Measurements from ENCODE around the gene EHD3.

EHD3 gene

GRCh38 chr2:31253356-31254131 lies 19.6 kb downstream of the EHD3 start:
- ATAC-seq, result no peak
- Mint-ChIP-seq H3K4me1 (no peaks in the 10 kb centered on the region), H3K36me3 (peaks cover 5% of the 10 kb centered on the region), H3K9me3 (no peaks in the 10 kb centered on the region), H3K4me3 (no peak overlapping the region), H3K27ac (peak overlapping the region; percentile 46)
- DNase-seq (ENCODE audit: low spot score in 2 of 2), result no peak

- Mint-ChIP-seq H3K9me3 (no peaks in the 10 kb centered on the region), H3K4me1 (no peaks in the 10 kb centered on the region), H3K27ac (no peak overlapping the region), H3K36me3 (peaks cover 5% of the 10 kb centered on the region), H3K4me3 (no peak overlapping the region)
- ATAC-seq (no peak), DNase-seq (ENCODE audit: low spot score in 2 of 2) (no peak)
Observed at GRCh38 chr2:31254237-31255203, 20.6 kb downstream of the EHD3 start.

- Mint-ChIP-seq H3K9me3 (no peaks in the 10 kb centered on the region), H3K4me1 (no peaks in the 10 kb centered on the region), H3K4me3 (no peak overlapping the region), H3K27ac (no peak overlapping the region), H3K36me3 (peaks cover 5% of the 10 kb centered on the region)
- ATAC-seq (no peak), DNase-seq (ENCODE audit: low spot score in 2 of 2) (no peak)
Observed at GRCh38 chr2:31255911-31256571, 22.1 kb downstream of the EHD3 start.

GRCh38 chr2:31256611-31257382 lies 22.8 kb downstream of the EHD3 start:
- no peak overlapping the region for H3K4me3 Mint-ChIP-seq
- no peaks in the 10 kb centered on the region for H3K9me3 Mint-ChIP-seq
- H3K36me3 Mint-ChIP-seq, result peaks cover 5% of the 10 kb centered on the region
- H3K4me1 Mint-ChIP-seq, result no peaks in the 10 kb centered on the region
- DNase-seq (ENCODE audit: low spot score in 2 of 2) (no peak), ATAC-seq (no peak)
- H3K27ac Mint-ChIP-seq, result peak overlapping the region; percentile 50

GRCh38 chr2:31258351-31258750 lies 24.4 kb downstream of the EHD3 start:
- H3K4me1 Mint-ChIP-seq, result no peaks in the 10 kb centered on the region
- no peak for DNase-seq (ENCODE audit: low spot score in 2 of 2)
- H3K9me3 Mint-ChIP-seq, result no peaks in the 10 kb centered on the region
- H3K4me3 Mint-ChIP-seq, result no peak overlapping the region
- peak; percentile 46 for ATAC-seq
- no peaks in the 10 kb centered on the region for H3K36me3 Mint-ChIP-seq
- no peak overlapping the region for H3K27ac Mint-ChIP-seq

- no peak overlapping the region for H3K27ac Mint-ChIP-seq
- no peaks in the 10 kb centered on the region for H3K4me1 Mint-ChIP-seq
- no peak overlapping the region for H3K4me3 Mint-ChIP-seq
- no peaks in the 10 kb centered on the region for H3K9me3 Mint-ChIP-seq
- H3K36me3 Mint-ChIP-seq, result no peaks in the 10 kb centered on the region
- ATAC-seq (no peak), DNase-seq (ENCODE audit: low spot score in 2 of 2) (no peak)
Observed at GRCh38 chr2:31259075-31259474, 25.1 kb downstream of the EHD3 start.

GRCh38 chr2:31260870-31261269 lies 26.9 kb downstream of the EHD3 start:
- ATAC-seq (no peak), DNase-seq (ENCODE audit: low spot score in 2 of 2) (no peak)
- Mint-ChIP-seq H3K4me1 (no peaks in the 10 kb centered on the region), H3K4me3 (no peak overlapping the region), H3K9me3 (no peaks in the 10 kb centered on the region), H3K27ac (no peak overlapping the region), H3K36me3 (no peaks in the 10 kb centered on the region)

GRCh38 chr2:31263636-31264190 lies 29.8 kb downstream of the EHD3 start:
- ATAC-seq (no peak), DNase-seq (ENCODE audit: low spot score in 2 of 2) (no peak)
- Mint-ChIP-seq H3K36me3 (no peaks in the 10 kb centered on the region), H3K4me3 (no peak overlapping the region), H3K4me1 (no peaks in the 10 kb centered on the region), H3K9me3 (no peaks in the 10 kb centered on the region), H3K27ac (no peak overlapping the region)

- no peak for DNase-seq (ENCODE audit: low spot score in 2 of 2)
- no peak overlapping the region for H3K27ac Mint-ChIP-seq
- no peak overlapping the region for H3K4me3 Mint-ChIP-seq
- no peaks in the 10 kb centered on the region for H3K4me1 Mint-ChIP-seq
- H3K9me3 Mint-ChIP-seq, result no peaks in the 10 kb centered on the region
- no peaks in the 10 kb centered on the region for H3K36me3 Mint-ChIP-seq
- no peak for ATAC-seq
Observed at GRCh38 chr2:31265234-31265633, 31.3 kb downstream of the EHD3 start.

- DNase-seq (ENCODE audit: low spot score in 2 of 2) (no peak), ATAC-seq (no peak)
- H3K4me1 Mint-ChIP-seq, result no peaks in the 10 kb centered on the region
- H3K36me3 Mint-ChIP-seq, result no peaks in the 10 kb centered on the region
- H3K27ac Mint-ChIP-seq, result no peak overlapping the region
- H3K9me3 Mint-ChIP-seq, result no peaks in the 10 kb centered on the region
- H3K4me3 Mint-ChIP-seq, result no peak overlapping the region
Observed at GRCh38 chr2:31266804-31267203, 32.9 kb downstream of the EHD3 start.

- ATAC-seq (no peak), DNase-seq (ENCODE audit: low spot score in 2 of 2) (no peak)
- H3K9me3 Mint-ChIP-seq, result no peaks in the 10 kb centered on the region
- no peaks in the 10 kb centered on the region for H3K4me1 Mint-ChIP-seq
- no peaks in the 10 kb centered on the region for H3K36me3 Mint-ChIP-seq
- H3K27ac Mint-ChIP-seq, result no peak overlapping the region
- H3K4me3 Mint-ChIP-seq, result no peak overlapping the region
Observed at GRCh38 chr2:31267437-31268120, 33.6 kb downstream of the EHD3 start.

GRCh38 chr2:31268344-31268743 lies 34.4 kb downstream of the EHD3 start:
- no peak overlapping the region for H3K4me3 Mint-ChIP-seq
- no peaks in the 10 kb centered on the region for H3K36me3 Mint-ChIP-seq
- H3K9me3 Mint-ChIP-seq, result no peaks in the 10 kb centered on the region
- no peaks in the 10 kb centered on the region for H3K4me1 Mint-ChIP-seq
- no peak for ATAC-seq
- H3K27ac Mint-ChIP-seq, result no peak overlapping the region
- DNase-seq (ENCODE audit: low spot score in 2 of 2), result no peak

- DNase-seq (ENCODE audit: low spot score in 2 of 2) (no peak), ATAC-seq (no peak)
- Mint-ChIP-seq H3K4me1 (no peaks in the 10 kb centered on the region), H3K36me3 (no peaks in the 10 kb centered on the region), H3K27ac (no peak overlapping the region), H3K4me3 (no peak overlapping the region), H3K9me3 (no peaks in the 10 kb centered on the region)
Observed at GRCh38 chr2:31269087-31269486, 35.1 kb downstream of the EHD3 start.

GRCh38 chr2:31270131-31270530 lies 36.2 kb downstream of the EHD3 start:
- DNase-seq (ENCODE audit: low spot score in 2 of 2) (no peak), ATAC-seq (peak; percentile 55)
- H3K4me1 Mint-ChIP-seq, result no peaks in the 10 kb centered on the region
- no peaks in the 10 kb centered on the region for H3K9me3 Mint-ChIP-seq
- H3K4me3 Mint-ChIP-seq, result no peak overlapping the region
- H3K36me3 Mint-ChIP-seq, result no peaks in the 10 kb centered on the region
- no peak overlapping the region for H3K27ac Mint-ChIP-seq

Measured in stimulated activated effector memory CD8-positive, alpha-beta T cell treated with anti-CD3 and anti-CD28 coated beads, Interleukin-12 subunit alpha, Interleukin-12 subunit beta, amount 100 ng/mL, for 72 hours (primary cell).